HCT116 (cell line): ENCODE data around the gene NR5A2. TPM values are rescaled to one million over a fixed set of nuclear protein-coding genes. Genes with fewer than 3 reads are reported as not detected.

Experiments used
- ATAC-seq: fragments of 200-7000 bp; cut with Tn5 transposase; 2 replicates; pipeline ENCODE4 v1.9.1; 2020; ENCODE audit warnings: mild to moderate bottlenecking, moderate library complexity
- BruUV-seq: library from RNA; stranded (reverse); fragments of 400-500 nt; replicated peaks from 2 replicates; lab custom pipeline; 2021; lab: Mats Ljungman, UMichigan
- CTCF ChIA-PET: fragments of 300-600 bp; sonication (Branson Sonifier 250); formaldehyde crosslinking; loops from one replicate; lab custom pipeline; 2021; ENCODE audit warnings: antibody characterized with exemption; lab: Charles Lee
- POLR2A ChIA-PET: fragments of 300-600, 350-600 bp; sonication (Branson Sonifier 250); formaldehyde crosslinking; loops from one replicate; lab custom pipeline; 2021; ENCODE audit warnings: antibody characterized with exemption; lab: Charles Lee
- RAD21 ChIA-PET, 2 experiments: fragments of 300-600 bp; sonication (Branson Sonifier 250); formaldehyde crosslinking; loops; one replicate each; lab custom pipeline; 2023; ENCODE audit warnings: low total read pairs in 2 of 2; ENCODE audit not compliant: uncharacterized antibody in 2 of 2, unreplicated experiment in 2 of 2, low non-redundant PET in 1 of 2; lab: Charles Lee
- DNase-seq: peaks from one replicate; pipeline ENCODE4 v3.0.0-alpha.2; 2010; ENCODE audit warnings: low read depth, low spot score
- H2AFZ ChIP-seq: fragments of 200-600 bp; shearing (Covaris generic), sonication (generic); 2 replicates; pipeline ENCODE4 v1.6.1; 2017; ENCODE audit warnings: low read depth, mixed run types, mixed read lengths, antibody characterized with exemption, low read length; ENCODE audit not compliant: poor library complexity, severe bottlenecking
- H3K27ac ChIP-seq: 2 replicates; pipeline ENCODE4 v1.5.1; 2012; ENCODE audit warnings: low read depth, low read length
- H3K27me3 ChIP-seq: fragments of 200-600 bp; sonication (generic); 2 replicates; pipeline ENCODE4 v1.6.1; 2016; ENCODE audit warnings: mixed run types, low read length, mixed read lengths; ENCODE audit not compliant: insufficient read depth
- H3K36me3 ChIP-seq, 2 experiments: fragments of 200-500 bp in 1 of 2; fragments of 200-600 bp in 1 of 2; sonication (Bioruptor generic) in 1 of 2; sonication (generic) in 1 of 2; 2 replicates each; pipeline versions ENCODE4 v1.5.1 to v1.6.1; 2014 to 2016; ENCODE audit warnings: low read length in 2 of 2, inconsistent platforms in 1 of 2, mixed read lengths in 1 of 2, mixed run types in 1 of 2; ENCODE audit not compliant: insufficient read depth in 2 of 2, control insufficient read depth in 1 of 2
- H3K4me1 ChIP-seq, 2 experiments: fragments of 200-600 bp in 1 of 2; sonication (generic) in 1 of 2; 2 replicates each; pipeline versions ENCODE4 v1.5.1 to v1.6.1; 2012 to 2017; ENCODE audit warnings: low read length in 2 of 2, inconsistent platforms in 1 of 2, mild to moderate bottlenecking in 1 of 2, mixed read lengths in 1 of 2, mixed run types in 1 of 2, moderate library complexity in 1 of 2; ENCODE audit not compliant: insufficient read depth in 2 of 2, control insufficient read depth in 1 of 2
- H3K4me2 ChIP-seq: fragments of 200-600 bp; sonication (generic); 2 replicates; pipeline ENCODE4 v1.6.1; 2017; ENCODE audit warnings: mixed run types, low read length, mixed read lengths
- H3K4me3 ChIP-seq, 2 experiments: fragments of 200-600 bp in 1 of 2; sonication (generic) in 1 of 2; replicated peaks in 1 of 2; 2 replicates each; pipeline ENCODE4 v1.5.1; 2011 to 2016; ENCODE audit warnings: low read length in 2 of 2, control low read depth in 1 of 2, low read depth in 1 of 2, mild to moderate bottlenecking in 1 of 2, mixed read lengths in 1 of 2, mixed run types in 1 of 2
- H3K79me2 ChIP-seq: fragments of 200-600 bp; sonication (generic); 2 replicates; pipeline ENCODE4 v1.6.1; 2017; ENCODE audit warnings: mild to moderate bottlenecking, mixed run types, low read length, moderate library complexity, mixed read lengths; ENCODE audit not compliant: insufficient read depth
- H3K9ac ChIP-seq: fragments of 200-600 bp; sonication (generic); 2 replicates; pipeline ENCODE4 v1.6.1; 2016; ENCODE audit warnings: low read length, mixed read lengths
- H3K9me2 ChIP-seq: fragments of 200-600 bp; sonication (generic), shearing (Covaris generic); 2 replicates; pipeline ENCODE4 v1.6.1; 2017; ENCODE audit warnings: mixed run types, mild to moderate bottlenecking, moderate library complexity; ENCODE audit not compliant: insufficient read depth
- H3K9me3 ChIP-seq, 2 experiments: fragments of 200-500 bp in 1 of 2; fragments of 200-600 bp in 1 of 2; sonication (Bioruptor generic) in 1 of 2; sonication (generic) in 1 of 2; 2 replicates each; pipeline ENCODE4 v1.6.1; 2014 to 2017; ENCODE audit warnings: low read length in 2 of 2, mixed read lengths in 2 of 2, inconsistent platforms in 1 of 2, low read depth in 1 of 2, mild to moderate bottlenecking in 1 of 2, mixed run types in 1 of 2, moderate library complexity in 1 of 2; ENCODE audit not compliant: control insufficient read depth in 1 of 2, insufficient read depth in 1 of 2
- H4K20me1 ChIP-seq: fragments of 200-600 bp; sonication (generic), shearing (Covaris generic); 2 replicates; pipeline ENCODE4 v1.6.1; 2017; ENCODE audit warnings: mixed run types, mild to moderate bottlenecking, moderate library complexity; ENCODE audit not compliant: insufficient read depth
- EGR1 ChIP-seq: IDR thresholded peaks from 2 replicates; pipeline ENCODE4 v1.6.1; 2012; ENCODE audit warnings: low read depth
- EZH2 ChIP-seq: fragments of 200-600 bp; sonication (generic); IDR thresholded peaks from 2 replicates; pipeline ENCODE4 v1.6.1; 2017; ENCODE audit warnings: antibody characterized with exemption, mixed run types
- EZH2phosphoT487 ChIP-seq: fragments of 200-600 bp; IDR thresholded peaks from 2 replicates; pipeline ENCODE4 v1.6.1; 2018; ENCODE audit warnings: antibody characterized with exemption, borderline replicate concordance
- FOSL1 ChIP-seq: IDR thresholded peaks from 2 replicates; pipeline ENCODE4 v1.6.1; 2012; ENCODE audit warnings: low read depth
- MAX ChIP-seq: IDR thresholded peaks from 2 replicates; pipeline ENCODE4 v1.6.1; 2012
- POLR2A ChIP-seq: IDR thresholded peaks from 2 replicates; pipeline ENCODE4 v1.7.0; 2011; ENCODE audit warnings: borderline replicate concordance; ENCODE audit not compliant: insufficient read depth, insufficient read length; ENCODE audit errors: extremely low read depth
- SIN3A ChIP-seq: IDR thresholded peaks from 2 replicates; pipeline ENCODE4 v1.6.1; 2012; ENCODE audit warnings: low read depth
- SP1 ChIP-seq: IDR thresholded peaks from 2 replicates; pipeline ENCODE4 v1.6.1; 2012; ENCODE audit warnings: low read depth
- YY1 ChIP-seq: IDR thresholded peaks from 2 replicates; pipeline ENCODE4 v1.6.1; 2011; ENCODE audit warnings: low read length, low read depth, moderate library complexity, mild to moderate bottlenecking; ENCODE audit not compliant: insufficient replicate concordance; ENCODE audit errors: extremely low read depth
- ZBTB33 ChIP-seq: IDR thresholded peaks from 2 replicates; pipeline ENCODE4 v1.6.1; 2011; ENCODE audit warnings: mild to moderate bottlenecking, low read length, moderate library complexity; ENCODE audit not compliant: insufficient replicate concordance; ENCODE audit errors: extremely low read depth
- ZFX ChIP-seq: fragments of 450-650 bp; IDR thresholded peaks from 2 replicates; pipeline ENCODE4 v1.6.1; 2017
- intact Hi-C: fragments of 100-400 bp; cut with micrococcal nuclease; formaldehyde crosslinking; loops from 2 replicates; pipeline ENCODE4 v1.10.0; 2022
- total RNA-seq: library from RNA; stranded (reverse); gene quantifications from one replicate; pipeline ENCODE4 v1.2.1, GENCODE V29; 2021; ENCODE audit not compliant: unreplicated experiment
- TF ChIP-seq, protein P1 (sequence below), 3 experiments: fragments of 200-600 bp in 1 of 3; sonication (generic) in 1 of 3; IDR thresholded peaks in 2 of 3; conservative IDR thresholded peaks in 1 of 3; 2 replicates each; pipeline ENCODE4 v1.5.1; 2012 to 2017; ENCODE audit warnings: low read depth in 2 of 3, low read length in 2 of 3, antibody characterized with exemption in 1 of 3, borderline replicate concordance in 1 of 3, control low read depth in 1 of 3, mild to moderate bottlenecking in 1 of 3, mixed read lengths in 1 of 3, mixed run types in 1 of 3, moderate library complexity in 1 of 3; ENCODE audit not compliant: insufficient read depth in 1 of 3

The NR5A2 gene
- total RNA-seq, 1 experiment from 2014 or later, result 0.91 TPM

- H3K36me3 ChIP-seq, result no peaks in the 10 kb centered on the region
- H4K20me1 ChIP-seq, result no peaks in the 10 kb centered on the region
- no peak overlapping the region for H3K4me2 ChIP-seq
- H3K4me1 ChIP-seq, result peaks cover 3 to 13% of the 10 kb centered on the region in 2 experiments; a peak in 3 of 4 replicates
- DNase-seq (no peak), ATAC-seq (no peak)
- no peaks in the 10 kb centered on the region for H3K9me2 ChIP-seq
- H3K4me3 ChIP-seq, result no peak overlapping the region
- CTCF ChIA-PET, result no interaction called here
- H2AFZ ChIP-seq, result no peak overlapping the region
- no peak overlapping the region for H3K9ac ChIP-seq
- no TSS peak for BruUV-seq
- no peaks in the 10 kb centered on the region for H3K79me2 ChIP-seq
- intact Hi-C loops, result no loop called here
- RAD21 ChIA-PET, result no interaction called here
- no peak overlapping the region for H3K27ac ChIP-seq
- POLR2A ChIA-PET, result no interaction called here
- H3K27me3 ChIP-seq, result no peaks in the 10 kb centered on the region
- TF ChIP-seq ZFX (no peak), EGR1 (no peak)
- TF ChIP-seq, all 23 proteins: peak for 0
- no peaks in the 10 kb centered on the region for H3K9me3 ChIP-seq
These were observed 14.0 kb downstream of the NR5A2 start for GRCh38 chr1:200041337-200042118.

DNA sequence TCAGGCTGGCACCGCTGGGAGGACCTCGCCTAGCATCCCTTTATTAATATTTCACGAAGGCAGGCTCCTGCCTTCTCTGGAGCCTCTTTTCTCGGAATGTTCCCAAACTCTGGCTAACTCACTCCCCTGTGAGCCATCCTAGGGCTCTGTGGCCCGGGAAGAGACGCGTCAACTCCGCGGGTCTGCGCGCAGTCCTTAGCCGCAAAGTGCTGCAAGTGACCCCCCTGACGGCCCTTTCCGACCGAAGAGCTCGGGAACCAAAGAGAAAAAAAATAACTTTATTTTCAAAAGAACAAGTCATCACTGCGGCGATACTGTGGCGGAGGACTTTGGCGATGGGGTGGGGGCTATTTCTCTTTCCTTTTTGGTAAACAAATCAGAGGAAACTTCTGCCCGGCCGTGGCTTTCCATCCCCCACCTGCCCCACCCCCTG, 14.6 kb downstream of the NR5A2 start:
- no peak for DNase-seq
- Histone ChIP-seq H2AFZ (no peak overlapping the region), H3K27me3 (no peaks in the 10 kb centered on the region), H4K20me1 (no peaks in the 10 kb centered on the region), H3K4me2 (no peak overlapping the region), H3K4me3 (no peak overlapping the region), H3K9me3 (no peaks in the 10 kb centered on the region), H3K9me2 (no peaks in the 10 kb centered on the region), H3K9ac (no peak overlapping the region), H3K36me3 (no peaks in the 10 kb centered on the region), H3K27ac (no peak overlapping the region), H3K4me1 (peaks cover 3 to 13% of the 10 kb centered on the region in 2 experiments; a peak in 3 of 4 replicates), H3K79me2 (no peaks in the 10 kb centered on the region)
- RAD21 ChIA-PET, result no interaction called here
- POLR2A ChIA-PET, result no interaction called here
- CTCF ChIA-PET, result no interaction called here
- no peak for ATAC-seq
- BruUV-seq, result no TSS peak
- intact Hi-C loops, result no loop called here
- TF ChIP-seq EZH2 (no peak), SP1 (no peak), SIN3A (no peak), EGR1 (no peak), EZH2phosphoT487 (no peak), ZBTB33 (no peak), MAX (no peak), FOSL1 (no peak), POLR2A (no peak), YY1 (no peak)
- TF ChIP-seq, protein P1, sequence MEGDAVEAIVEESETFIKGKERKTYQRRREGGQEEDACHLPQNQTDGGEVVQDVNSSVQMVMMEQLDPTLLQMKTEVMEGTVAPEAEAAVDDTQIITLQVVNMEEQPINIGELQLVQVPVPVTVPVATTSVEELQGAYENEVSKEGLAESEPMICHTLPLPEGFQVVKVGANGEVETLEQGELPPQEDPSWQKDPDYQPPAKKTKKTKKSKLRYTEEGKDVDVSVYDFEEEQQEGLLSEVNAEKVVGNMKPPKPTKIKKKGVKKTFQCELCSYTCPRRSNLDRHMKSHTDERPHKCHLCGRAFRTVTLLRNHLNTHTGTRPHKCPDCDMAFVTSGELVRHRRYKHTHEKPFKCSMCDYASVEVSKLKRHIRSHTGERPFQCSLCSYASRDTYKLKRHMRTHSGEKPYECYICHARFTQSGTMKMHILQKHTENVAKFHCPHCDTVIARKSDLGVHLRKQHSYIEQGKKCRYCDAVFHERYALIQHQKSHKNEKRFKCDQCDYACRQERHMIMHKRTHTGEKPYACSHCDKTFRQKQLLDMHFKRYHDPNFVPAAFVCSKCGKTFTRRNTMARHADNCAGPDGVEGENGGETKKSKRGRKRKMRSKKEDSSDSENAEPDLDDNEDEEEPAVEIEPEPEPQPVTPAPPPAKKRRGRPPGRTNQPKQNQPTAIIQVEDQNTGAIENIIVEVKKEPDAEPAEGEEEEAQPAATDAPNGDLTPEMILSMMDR (IDR thresholded peaks at IDR 0.05 in 2 of 3, conservative IDR thresholded peaks at IDR 0.05 in 1 of 3; ENCODE audit: borderline replicate concordance in 1 of 3, insufficient read depth in 1 of 3, low read depth in 2 of 3, low read length in 2 of 3), result no peak
